Measurements from ENCODE around the gene SUMO3.

DNA sequence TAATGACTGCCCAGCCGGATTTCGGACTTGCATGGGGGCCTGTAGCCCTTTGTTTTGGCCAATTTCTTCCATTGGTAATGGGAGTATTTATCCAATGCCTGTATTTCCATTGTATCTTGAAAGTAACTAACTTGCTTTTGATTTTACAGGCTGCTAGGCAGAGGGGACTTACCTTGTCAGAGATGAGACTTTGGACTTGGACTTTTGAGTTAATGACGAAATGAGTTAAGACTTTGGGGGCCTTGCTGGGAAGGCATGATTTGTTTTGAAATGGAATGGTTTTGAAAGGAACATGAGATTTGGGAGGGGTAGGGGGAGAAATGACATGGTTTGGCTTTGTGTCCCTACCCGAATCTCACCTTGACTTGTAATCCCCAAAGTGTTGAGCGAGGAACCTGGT is 25.9 kb downstream of the SUMO3 start:
- TF ChIP-seq, protein P1, sequence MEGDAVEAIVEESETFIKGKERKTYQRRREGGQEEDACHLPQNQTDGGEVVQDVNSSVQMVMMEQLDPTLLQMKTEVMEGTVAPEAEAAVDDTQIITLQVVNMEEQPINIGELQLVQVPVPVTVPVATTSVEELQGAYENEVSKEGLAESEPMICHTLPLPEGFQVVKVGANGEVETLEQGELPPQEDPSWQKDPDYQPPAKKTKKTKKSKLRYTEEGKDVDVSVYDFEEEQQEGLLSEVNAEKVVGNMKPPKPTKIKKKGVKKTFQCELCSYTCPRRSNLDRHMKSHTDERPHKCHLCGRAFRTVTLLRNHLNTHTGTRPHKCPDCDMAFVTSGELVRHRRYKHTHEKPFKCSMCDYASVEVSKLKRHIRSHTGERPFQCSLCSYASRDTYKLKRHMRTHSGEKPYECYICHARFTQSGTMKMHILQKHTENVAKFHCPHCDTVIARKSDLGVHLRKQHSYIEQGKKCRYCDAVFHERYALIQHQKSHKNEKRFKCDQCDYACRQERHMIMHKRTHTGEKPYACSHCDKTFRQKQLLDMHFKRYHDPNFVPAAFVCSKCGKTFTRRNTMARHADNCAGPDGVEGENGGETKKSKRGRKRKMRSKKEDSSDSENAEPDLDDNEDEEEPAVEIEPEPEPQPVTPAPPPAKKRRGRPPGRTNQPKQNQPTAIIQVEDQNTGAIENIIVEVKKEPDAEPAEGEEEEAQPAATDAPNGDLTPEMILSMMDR (IDR thresholded peaks at IDR 0.05 in 2 of 3, conservative IDR thresholded peaks at IDR 0.05 in 1 of 3; ENCODE audit: control insufficient read depth in 2 of 3, extremely low read depth in 1 of 3, insufficient read depth in 1 of 3, low read depth in 3 of 3, low read length in 3 of 3): no peak
- TF ChIP-seq ZNF622 (IDR thresholded peaks at IDR 0.05) (no peak), BACH1 (IDR thresholded peaks at IDR 0.05; ENCODE audit: borderline replicate concordance) (no peak), FOXM1 (IDR thresholded peaks at IDR 0.05; ENCODE audit: low read depth, low read length) (no peak)
